Bronchial epithelial cell (primary cell): ENCODE results near the gene NLK. TPM values are rescaled to one million over a fixed set of nuclear protein-coding genes. Genes with fewer than 3 reads are reported as not detected.
A peak's percentile ranks its signal among the peaks of the same experiment; 100 is the strongest.
"Not testable (repeated sequence)": the region's sequence is repeated elsewhere in the genome, so short reads cannot be mapped to it uniquely, and the experiment has no call there.

Experiments used
- DNase-seq: peaks from one replicate; pipeline ENCODE4 v3.0.0-alpha.2; 2010; ENCODE audit warnings: low read depth
- FAIRE-seq: peaks from 2 replicates; lab custom pipeline; 2011; peaks lifted over from hg19 to GRCh38; lab: Jason Lieb, UNC
- H3K27me3 ChIP-seq: 2 replicates; pipeline ENCODE4 v1.5.1; 2011; ENCODE audit warnings: low read length; ENCODE audit not compliant: control insufficient read depth, insufficient read depth
- H3K36me3 ChIP-seq: 2 replicates; pipeline ENCODE4 v1.5.1; 2011; ENCODE audit warnings: low read length; ENCODE audit not compliant: control insufficient read depth, insufficient read depth
- H3K4me3 ChIP-seq: 2 replicates; pipeline ENCODE4 v1.5.1; 2011; ENCODE audit warnings: mild to moderate bottlenecking, low read depth, low read length, control low read depth
- total RNA-seq: library from RNA; depleted of rRNA; stranded (reverse); fragments of >200 nt; gene quantifications from 2 replicates; pipeline ENCODE4 v1.2.1, GENCODE V29; 2014
- TF ChIP-seq, protein P1 (sequence below): IDR thresholded peaks from 2 replicates; pipeline ENCODE4 v1.5.1; 2011; ENCODE audit warnings: mild to moderate bottlenecking, moderate library complexity, low read length, control low read depth, inconsistent platforms; ENCODE audit not compliant: insufficient read depth, severe bottlenecking

The NLK gene
- total RNA-seq, 1 donor from 2014 or later = 11.3 TPM

DNA sequence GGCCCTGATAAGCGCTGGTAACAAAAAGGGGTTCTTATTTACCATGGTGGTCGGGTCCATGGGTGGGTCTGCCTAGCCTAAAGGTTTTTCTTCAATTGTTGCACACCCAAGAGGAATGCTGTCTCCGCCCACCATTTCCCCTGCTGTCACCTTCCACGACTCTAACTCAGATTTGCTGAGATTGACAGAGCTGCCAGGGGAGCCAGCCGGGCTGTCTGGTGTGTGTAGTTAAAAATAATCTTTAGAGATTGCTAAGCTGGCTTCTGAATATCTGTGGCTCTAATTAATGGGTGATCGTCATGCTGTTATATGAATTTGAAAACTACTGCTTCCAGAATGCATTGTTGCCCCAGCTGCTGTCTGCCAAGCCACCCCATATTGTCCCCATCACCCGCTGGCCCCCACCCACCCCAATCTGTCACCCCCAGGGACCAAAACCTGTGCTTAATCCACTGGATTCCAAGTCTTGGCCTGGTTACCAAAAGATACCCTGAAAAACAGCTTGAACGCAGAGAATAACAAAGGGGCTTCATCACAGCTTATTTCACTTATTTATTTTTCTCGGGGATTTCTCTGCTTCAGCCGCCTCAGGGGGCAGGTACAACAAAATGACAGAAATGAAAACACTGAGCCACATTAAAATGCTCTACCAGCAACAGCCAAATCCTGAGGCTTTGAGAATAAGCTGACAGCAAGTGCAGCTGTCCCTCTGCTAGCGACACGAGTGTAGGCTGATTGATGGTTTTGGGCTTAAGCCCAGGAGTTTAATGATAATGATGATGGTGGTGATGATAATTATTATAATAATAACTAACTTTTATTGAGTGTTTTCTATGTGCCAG lies 46.1 kb upstream of the NLK start:
- no peak overlapping the region for H3K4me3 ChIP-seq
- DNase-seq = no peak
- peaks cover 2% of the 10 kb centered on the region for H3K27me3 ChIP-seq
- TF ChIP-seq, protein P1, sequence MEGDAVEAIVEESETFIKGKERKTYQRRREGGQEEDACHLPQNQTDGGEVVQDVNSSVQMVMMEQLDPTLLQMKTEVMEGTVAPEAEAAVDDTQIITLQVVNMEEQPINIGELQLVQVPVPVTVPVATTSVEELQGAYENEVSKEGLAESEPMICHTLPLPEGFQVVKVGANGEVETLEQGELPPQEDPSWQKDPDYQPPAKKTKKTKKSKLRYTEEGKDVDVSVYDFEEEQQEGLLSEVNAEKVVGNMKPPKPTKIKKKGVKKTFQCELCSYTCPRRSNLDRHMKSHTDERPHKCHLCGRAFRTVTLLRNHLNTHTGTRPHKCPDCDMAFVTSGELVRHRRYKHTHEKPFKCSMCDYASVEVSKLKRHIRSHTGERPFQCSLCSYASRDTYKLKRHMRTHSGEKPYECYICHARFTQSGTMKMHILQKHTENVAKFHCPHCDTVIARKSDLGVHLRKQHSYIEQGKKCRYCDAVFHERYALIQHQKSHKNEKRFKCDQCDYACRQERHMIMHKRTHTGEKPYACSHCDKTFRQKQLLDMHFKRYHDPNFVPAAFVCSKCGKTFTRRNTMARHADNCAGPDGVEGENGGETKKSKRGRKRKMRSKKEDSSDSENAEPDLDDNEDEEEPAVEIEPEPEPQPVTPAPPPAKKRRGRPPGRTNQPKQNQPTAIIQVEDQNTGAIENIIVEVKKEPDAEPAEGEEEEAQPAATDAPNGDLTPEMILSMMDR = no peak
- no peak for FAIRE-seq
- H3K36me3 ChIP-seq = no peaks in the 10 kb centered on the region

DNA sequence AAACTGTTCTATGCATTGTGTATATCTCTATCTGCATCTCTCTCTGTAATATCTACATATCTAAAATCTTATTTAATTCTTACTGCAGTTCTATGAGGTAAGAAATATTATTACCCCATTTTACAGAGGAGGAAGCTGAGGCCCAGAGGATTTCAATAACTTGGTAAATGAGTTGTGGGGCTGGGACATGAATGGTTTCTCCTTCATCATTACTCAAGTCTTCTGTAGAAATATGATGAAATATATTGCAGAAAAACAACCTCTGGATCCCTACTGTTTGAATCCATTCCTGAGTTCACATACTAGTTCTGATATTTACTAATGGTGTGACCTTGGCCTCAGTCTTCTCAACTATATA lies 45.5 kb upstream of the NLK start:
- Histone ChIP-seq H3K36me3 (no peaks in the 10 kb centered on the region), H3K4me3 (no peak overlapping the region), H3K27me3 (peaks cover 2% of the 10 kb centered on the region)
- no peak for DNase-seq
- FAIRE-seq = no peak
- TF ChIP-seq, protein P1 = no peak

GRCh38 chr17:27997522-27997921 lies 45.0 kb upstream of the NLK start:
- TF ChIP-seq, protein P1 = no peak
- DNase-seq (no peak), FAIRE-seq (no peak)
- H3K4me3 ChIP-seq = no peak overlapping the region
- H3K36me3 ChIP-seq = no peaks in the 10 kb centered on the region
- peaks cover 2% of the 10 kb centered on the region for H3K27me3 ChIP-seq

DNA sequence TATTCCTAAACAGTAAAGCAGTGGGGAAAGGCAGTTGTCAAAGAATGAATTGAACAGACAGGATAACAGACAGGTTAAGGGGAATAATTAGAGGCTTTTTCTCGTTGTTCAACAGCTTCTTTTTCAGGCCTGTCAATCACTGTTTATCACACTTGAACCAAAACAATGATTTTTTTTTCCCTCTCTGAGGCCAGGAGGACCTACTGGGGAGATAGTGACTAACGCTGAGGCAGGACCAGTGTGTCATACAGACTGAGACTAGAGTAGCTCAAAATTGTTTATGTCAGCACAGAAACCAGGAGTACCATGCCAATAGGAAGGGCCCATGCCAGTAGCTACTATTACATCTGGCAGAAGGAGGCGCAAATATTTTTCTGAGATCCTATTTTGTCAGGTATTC lies 41.3 kb upstream of the NLK start:
- Histone ChIP-seq H3K27me3 (peaks cover 2% of the 10 kb centered on the region), H3K4me3 (no peak overlapping the region), H3K36me3 (no peaks in the 10 kb centered on the region)
- FAIRE-seq (no peak), DNase-seq (peak; percentile 56)
- TF ChIP-seq, protein P1 = no peak

- Histone ChIP-seq H3K27me3 (no peaks in the 10 kb centered on the region), H3K4me3 (no peak overlapping the region), H3K36me3 (no peaks in the 10 kb centered on the region)
- FAIRE-seq (no peak), DNase-seq (no peak)
- TF ChIP-seq, protein P1 = no peak
Observed at GRCh38 chr17:28004344-28004743, 38.1 kb upstream of the NLK start.

DNA sequence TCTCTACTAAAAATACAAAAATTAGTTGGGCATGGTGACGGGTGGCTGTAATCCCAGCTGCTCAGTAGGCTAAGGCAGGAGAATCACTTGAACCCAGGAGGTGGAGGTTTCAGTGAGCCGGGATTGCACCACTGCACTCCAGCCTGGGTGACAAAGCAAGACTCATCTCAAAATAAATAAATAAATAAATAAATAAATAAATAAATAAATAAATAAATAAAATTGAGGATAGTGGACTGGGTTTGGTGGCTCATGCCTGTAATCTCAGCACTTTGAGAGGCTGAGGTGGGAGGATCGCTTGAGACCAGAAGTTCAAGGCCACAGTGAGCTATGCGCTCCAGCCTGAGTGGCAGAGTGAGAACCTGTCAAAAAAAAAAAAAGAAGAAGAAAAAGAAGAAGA lies 34.6 kb upstream of the NLK start:
- not testable (repeated sequence) for H3K27me3 ChIP-seq, H3K4me3 ChIP-seq, FAIRE-seq, H3K36me3 ChIP-seq, DNase-seq
